HFFc6 (cell line): ENCODE measurements around the gene FHL2. TPM values are rescaled to one million over a fixed set of nuclear protein-coding genes. Genes with fewer than 3 reads are reported as not detected.

Experiments
- DNase-seq: peaks from one replicate; pipeline ENCODE4 v3.0.0-alpha.2; 2018
- H3K27ac Mint-ChIP-seq: 2 replicates; pipeline ENCODE4 v1.8.0; 2020; ENCODE audit warnings: mild to moderate bottlenecking, mixed read lengths
- H3K27me3 Mint-ChIP-seq: 2 replicates; pipeline ENCODE4 v1.8.0; 2021; ENCODE audit warnings: mild to moderate bottlenecking, moderate library complexity, mixed read lengths; ENCODE audit not compliant: insufficient read depth
- H3K36me3 Mint-ChIP-seq: 2 replicates; pipeline ENCODE4 v1.8.0; 2021; ENCODE audit warnings: low read depth, mixed read lengths
- H3K4me1 Mint-ChIP-seq: 2 replicates; pipeline ENCODE4 v1.8.0; 2020; ENCODE audit warnings: low read depth, mixed read lengths
- H3K4me3 Mint-ChIP-seq: 2 replicates; pipeline ENCODE4 v1.8.0; 2020; ENCODE audit warnings: mild to moderate bottlenecking, moderate library complexity, mixed read lengths
- H3K9me3 Mint-ChIP-seq: 2 replicates; pipeline ENCODE4 v1.8.0; 2020; ENCODE audit warnings: mild to moderate bottlenecking, mixed read lengths
- CTCF ChIP-seq: fragments of 200-600 bp; sonication (generic); IDR thresholded peaks from 2 replicates; pipeline ENCODE4 v1.5.0; 2021; ENCODE audit warnings: antibody characterized with exemption, mild to moderate bottlenecking
- long read RNA-seq: library from polyadenylated mRNA; unstranded; transcript quantifications from one replicate; pipeline ENCODE4 v2.0.0, GENCODE V29; 2019
- total RNA-seq, 6 experiments: library from RNA; stranded (reverse); fragmentation: NEBNext Ultra II Directional; extraction: Animal tissue kit (Norgen Biotek cat#: 25700); gene quantifications; 2 replicates in 1 of 6; 3 replicates in 5 of 6; pipeline ENCODE4 v1.2.3, GENCODE V29; 2021

The FHL2 gene
- 100 to 1,000 TPM; 211 to 281 (median 243) TPM for total RNA-seq
- long read RNA-seq, transcript FHL2-206 (6 exons, 1,367 nt), result minor isoform, 81 of 376 reads
- long read RNA-seq, transcript FHL2-205 (6 exons, 1,531 nt), result minor isoform, 64 of 376 reads
- long read RNA-seq, transcript FHL2-201 (7 exons, 1,462 nt), result minor isoform, 76 of 376 reads
- long read RNA-seq, transcript FHL2-202 (7 exons, 1,769 nt), result major isoform, 104 of 376 reads
- long read RNA-seq, partial matches to known transcripts, result 12 of 376 reads
- long read RNA-seq, other reads (novel, unspliced or antisense), result 18 of 376 reads

GRCh38 chr2:105398336-105399206 lies at the start of gene FHL2:
FHL2 (minus strand) TSS chr2:105399051; CDS start chr2:105386516, 12,535 bp downstream.
- no peaks in the 10 kb centered on the region for H3K27me3 Mint-ChIP-seq
- TF ChIP-seq CTCF, result peak; percentile 77
- H3K4me1 Mint-ChIP-seq, result peaks cover 49% of the 10 kb centered on the region
- peaks cover 3% of the 10 kb centered on the region; the same call in 1 of the 2 replicates for H3K9me3 Mint-ChIP-seq
- DNase-seq, result peak; percentile 52
- H3K4me3 Mint-ChIP-seq, result peak within 1 kb of the TSS; percentile 94
- peaks cover 44% of the 10 kb centered on the region for H3K36me3 Mint-ChIP-seq
- peak within 1 kb of the TSS; percentile 90 for H3K27ac Mint-ChIP-seq

DNA sequence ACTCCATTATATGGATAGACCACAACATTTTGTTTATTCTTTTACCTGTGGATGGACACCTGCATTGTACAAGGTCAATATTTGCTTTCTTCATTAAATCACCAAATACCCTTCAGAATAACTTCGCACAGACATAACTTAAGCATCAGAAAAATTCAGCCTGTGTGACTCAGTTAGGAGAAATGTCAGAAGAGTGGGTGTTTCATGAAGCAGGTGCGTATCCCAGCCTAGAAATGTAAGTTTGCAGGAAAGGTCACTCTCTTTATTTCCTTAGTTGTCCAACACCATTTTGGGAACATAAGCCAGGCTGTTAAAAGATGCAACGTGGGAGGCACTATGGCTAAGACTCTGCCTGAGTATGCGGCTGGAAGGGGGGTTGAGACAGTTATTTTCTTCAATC lies 48.6 kb upstream of the FHL2 start:
- H3K4me3 Mint-ChIP-seq, result no peak overlapping the region
- peaks cover 14% of the 10 kb centered on the region for H3K27me3 Mint-ChIP-seq
- TF ChIP-seq CTCF, result no peak
- no peak overlapping the region for H3K27ac Mint-ChIP-seq
- H3K9me3 Mint-ChIP-seq, result no peaks in the 10 kb centered on the region
- H3K4me1 Mint-ChIP-seq, result peaks cover 21% of the 10 kb centered on the region
- H3K36me3 Mint-ChIP-seq, result no peaks in the 10 kb centered on the region
- no peak for DNase-seq

GRCh38 chr2:105446501-105446900 lies 47.6 kb upstream of the FHL2 start:
- Mint-ChIP-seq H3K4me3 (no peak overlapping the region), H3K27me3 (peaks cover 14% of the 10 kb centered on the region), H3K27ac (no peak overlapping the region), H3K9me3 (no peaks in the 10 kb centered on the region), H3K36me3 (no peaks in the 10 kb centered on the region), H3K4me1 (peaks cover 27% of the 10 kb centered on the region)
- TF ChIP-seq CTCF, result no peak
- DNase-seq, result no peak

DNA sequence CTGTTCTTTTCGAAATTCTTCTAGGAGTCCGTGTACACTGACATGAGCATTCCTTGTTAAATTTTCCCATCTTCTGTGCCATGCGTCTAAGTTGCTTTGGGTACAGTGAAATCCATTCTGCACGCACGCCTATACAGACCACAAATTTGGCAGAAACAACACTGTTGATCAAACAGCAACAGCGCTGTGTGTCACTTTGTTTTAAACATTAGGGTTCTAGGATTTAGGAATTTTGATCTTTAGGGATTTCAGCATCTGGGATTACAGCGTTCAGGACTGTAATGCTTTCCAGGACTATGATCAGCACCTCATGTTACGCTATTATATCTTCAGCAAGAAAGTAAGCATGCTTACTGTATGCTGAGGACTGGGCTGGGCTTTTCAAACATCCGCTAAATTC lies 47.1 kb upstream of the FHL2 start:
- Mint-ChIP-seq H3K9me3 (no peaks in the 10 kb centered on the region), H3K36me3 (no peaks in the 10 kb centered on the region), H3K4me3 (peak overlapping the region; percentile 14; the same call in 1 of the 2 replicates), H3K27ac (no peak overlapping the region), H3K4me1 (peaks cover 32% of the 10 kb centered on the region), H3K27me3 (peaks cover 14% of the 10 kb centered on the region)
- no peak for DNase-seq
- no peak for TF ChIP-seq CTCF

DNA sequence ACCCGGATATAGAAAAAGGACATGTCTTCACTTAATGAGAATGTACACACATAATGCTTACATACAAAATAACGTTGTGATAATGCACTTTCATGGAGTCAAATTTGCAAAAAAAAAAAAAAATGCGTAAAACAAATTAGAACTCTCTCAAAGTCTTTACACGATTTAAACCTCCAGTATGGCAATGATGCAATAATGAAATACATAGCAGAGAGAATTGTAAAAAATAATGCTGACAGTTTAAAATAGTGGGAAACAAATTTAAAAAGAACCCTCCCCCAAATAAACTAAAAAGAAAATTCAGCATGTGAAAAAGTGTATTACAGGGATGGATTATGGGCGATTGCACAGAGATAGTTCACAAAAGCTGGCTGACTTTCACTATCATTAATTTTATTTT lies 46.6 kb upstream of the FHL2 start:
- no peak for TF ChIP-seq CTCF
- H3K27me3 Mint-ChIP-seq, result peaks cover 11% of the 10 kb centered on the region
- peaks cover 32% of the 10 kb centered on the region for H3K4me1 Mint-ChIP-seq
- no peak overlapping the region; the same call in 1 of the 2 replicates for H3K4me3 Mint-ChIP-seq
- no peak for DNase-seq
- H3K36me3 Mint-ChIP-seq, result no peaks in the 10 kb centered on the region
- H3K9me3 Mint-ChIP-seq, result no peaks in the 10 kb centered on the region
- H3K27ac Mint-ChIP-seq, result no peak overlapping the region
